Measurements from ENCODE around the gene WDR36. TPM values are rescaled to one million over a fixed set of nuclear protein-coding genes. Genes with fewer than 3 reads are reported as not detected.
A peak's percentile ranks its signal among the peaks of the same experiment; 100 is the strongest.

The WDR36 gene
- total RNA-seq, 4 donors from 2014 or later = 13.4 to 16.5 (median 14.7) TPM

DNA sequence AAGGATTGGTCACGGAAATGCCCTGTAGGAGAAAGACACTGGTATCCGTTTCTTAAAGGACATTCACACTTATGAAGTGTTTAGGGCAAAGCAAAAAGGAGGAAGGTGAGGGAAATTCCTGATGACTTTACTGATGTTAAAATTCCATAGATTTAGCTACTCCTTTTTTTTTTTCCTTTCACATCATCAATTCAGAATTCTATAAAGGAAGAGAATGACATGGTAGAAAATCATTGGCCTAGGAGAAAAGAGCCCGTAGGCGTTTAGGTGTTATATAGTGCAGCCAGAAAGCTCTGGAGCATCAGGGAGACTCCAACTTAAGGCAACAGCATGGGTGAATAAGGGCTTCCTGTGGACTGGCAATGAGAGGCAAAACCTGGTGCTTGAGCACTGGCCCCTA lies 20.7 kb upstream of the WDR36 start, which contains the start of gene TSLP:
TSLP (plus strand) TSS at position 301 of the 400 bp plus-strand sequence. CDS start 178 bp downstream, outside the sequence.
- DNase-seq = no peak
- Histone ChIP-seq H3K4me1 (peaks cover 0 to 7% (median 2%) of the 10 kb centered on the region in 4 donors), H3K36me3 (no peaks in the 10 kb centered on the region), H3K27me3 (no peaks in the 10 kb centered on the region), H3K9me3 (no peaks in the 10 kb centered on the region), H3K27ac (no peak within 1 kb of the TSS), H3K4me3 (no peak within 1 kb of the TSS)
- no peak for TF ChIP-seq POLR2A (IDR thresholded peaks at IDR 0.05)
- no peak for TF ChIP-seq CTCF (IDR thresholded peaks at IDR 0.05)

DNA sequence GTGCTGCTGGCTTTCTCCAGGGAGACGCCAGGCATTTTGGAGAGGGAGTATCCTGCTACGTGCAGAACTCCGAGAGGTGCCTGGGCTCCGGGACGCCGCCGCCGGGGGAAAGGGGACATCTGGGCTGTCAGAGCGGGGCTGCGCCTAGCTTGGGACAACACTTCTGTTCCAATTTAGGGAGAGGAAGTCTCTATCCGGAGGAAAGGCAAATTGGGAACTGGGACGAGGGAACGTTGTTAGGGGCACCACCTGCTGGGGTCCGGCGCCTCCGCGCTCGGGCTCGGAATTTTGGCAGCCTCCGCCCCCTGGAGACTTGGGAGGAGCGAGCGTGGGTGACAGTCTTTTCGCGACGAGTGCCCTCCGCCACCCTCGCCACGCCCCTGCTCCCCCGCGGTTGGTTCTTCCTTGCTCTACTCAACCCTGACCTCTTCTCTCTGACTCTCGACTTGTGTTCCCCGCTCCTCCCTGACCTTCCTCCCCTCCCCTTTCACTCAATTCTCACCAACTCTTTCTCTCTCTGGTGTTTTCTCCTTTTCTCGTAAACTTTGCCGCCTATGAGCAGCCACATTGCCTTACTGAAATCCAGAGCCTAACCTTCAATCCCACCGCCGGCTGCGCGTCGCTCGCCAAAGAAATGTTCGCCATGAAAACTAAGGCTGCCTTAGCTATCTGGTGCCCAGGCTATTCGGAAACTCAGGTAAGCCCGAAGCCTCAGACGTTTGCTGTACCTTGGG lies 19.0 kb upstream of the WDR36 start:
- Histone ChIP-seq H3K36me3 (no peaks in the 10 kb centered on the region), H3K4me3 (peak overlapping the region; percentile 34 to 60 (median 52)), H3K27me3 (no peaks in the 10 kb centered on the region), H3K4me1 (peaks cover 0 to 7% (median 2%) of the 10 kb centered on the region in 4 donors), H3K27ac (no peak overlapping the region), H3K9me3 (no peaks in the 10 kb centered on the region)
- TF ChIP-seq CTCF (IDR thresholded peaks at IDR 0.05) (no peak), POLR2A (IDR thresholded peaks at IDR 0.05) (no peak)
- DNase-seq = peak; percentile 24 to 68 (median 66)

- Histone ChIP-seq H3K4me3 (peak overlapping the region in 1 of 4 donors; percentile 56), H3K9me3 (no peaks in the 10 kb centered on the region), H3K27ac (no peak overlapping the region), H3K36me3 (no peaks in the 10 kb centered on the region), H3K27me3 (no peaks in the 10 kb centered on the region), H3K4me1 (peaks cover 0 to 7% (median 2%) of the 10 kb centered on the region in 4 donors)
- DNase-seq = no peak
- TF ChIP-seq CTCF (IDR thresholded peaks at IDR 0.05) (no peak), POLR2A (IDR thresholded peaks at IDR 0.05) (no peak)
Measured at GRCh38 chr5:111074244-111074643, 17.9 kb upstream of the WDR36 start.

DNA sequence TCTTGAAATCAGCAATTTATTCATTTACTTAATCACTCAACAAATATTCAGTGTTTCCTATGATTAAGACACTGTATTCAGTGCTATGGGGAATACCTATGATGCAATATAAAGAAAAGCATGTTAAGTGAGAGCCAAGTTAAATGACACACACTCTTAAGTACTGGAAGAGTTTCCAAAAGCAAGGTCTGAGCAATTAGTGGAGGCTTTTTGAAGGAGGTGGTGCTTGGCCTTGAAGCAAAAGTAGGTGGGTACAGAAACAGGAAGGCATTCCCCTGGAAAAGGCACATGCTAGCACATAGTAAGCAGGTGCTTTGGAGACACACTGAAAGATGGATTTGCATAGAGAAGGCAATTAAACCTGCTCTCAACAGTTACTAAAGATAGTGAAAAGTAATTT lies 16.6 kb upstream of the WDR36 start:
- H3K27me3 ChIP-seq = no peaks in the 10 kb centered on the region
- H3K36me3 ChIP-seq = no peaks in the 10 kb centered on the region
- no peak overlapping the region for H3K27ac ChIP-seq
- H3K4me3 ChIP-seq = no peak overlapping the region
- TF ChIP-seq CTCF (IDR thresholded peaks at IDR 0.05) (no peak), POLR2A (IDR thresholded peaks at IDR 0.05) (no peak)
- no peak for DNase-seq
- no peaks in the 10 kb centered on the region for H3K9me3 ChIP-seq
- H3K4me1 ChIP-seq = peaks cover 0 to 7% (median 2%) of the 10 kb centered on the region in 4 donors

DNA sequence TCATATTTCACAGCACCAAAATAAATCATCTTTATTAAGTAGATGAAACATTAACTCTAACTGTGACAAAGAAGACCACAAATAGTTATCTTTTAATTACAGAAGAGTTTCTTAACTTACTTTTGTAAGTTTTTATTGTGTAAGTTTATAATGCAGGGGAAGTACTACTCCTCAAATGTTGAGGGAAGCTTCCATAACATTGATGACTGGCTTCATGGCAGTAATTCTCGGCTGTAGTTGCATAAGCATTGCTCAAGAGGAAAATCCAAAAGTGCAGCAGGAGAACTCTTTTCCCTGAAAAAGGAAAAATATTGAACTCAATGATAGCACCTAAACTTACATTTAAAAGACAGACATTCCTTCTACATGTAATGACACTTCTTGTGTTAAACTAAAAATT lies 16.1 kb upstream of the WDR36 start:
- Histone ChIP-seq H3K9me3 (no peaks in the 10 kb centered on the region), H3K4me1 (peaks cover 0 to 7% (median 2%) of the 10 kb centered on the region in 4 donors), H3K4me3 (no peak overlapping the region), H3K36me3 (no peaks in the 10 kb centered on the region), H3K27ac (no peak overlapping the region), H3K27me3 (no peaks in the 10 kb centered on the region)
- no peak for DNase-seq
- TF ChIP-seq CTCF (IDR thresholded peaks at IDR 0.05) (no peak), POLR2A (IDR thresholded peaks at IDR 0.05) (no peak)
